Kidney (tissue), 14 donors: Measurements from ENCODE around the gene RBM22. TPM values are rescaled to one million over a fixed set of nuclear protein-coding genes. Genes with fewer than 3 reads are reported as not detected.

Source experiments
- DNase-seq, 5 donors: peaks; one replicate each; pipeline ENCODE4 v3.0.0-alpha.2; 2013 to 2020
- FAIRE-seq: peaks from 2 replicates; lab custom pipeline; 2012; peaks lifted over from hg19 to GRCh38; lab: Jason Lieb, UNC
- H3K27ac ChIP-seq, 2 donors: one replicate each; pipeline ENCODE4 v1.7.0; 2013; ENCODE audit warnings: low read depth in 2 of 2, low read length in 2 of 2, inconsistent platforms in 1 of 2
- H3K27me3 ChIP-seq: one replicate; pipeline ENCODE4 v1.7.1; 2013; ENCODE audit warnings: low read length, inconsistent platforms; ENCODE audit not compliant: control insufficient read depth, insufficient read depth
- H3K36me3 ChIP-seq, 3 donors: one replicate each; pipeline versions ENCODE4 v1.7.0 to v1.7.1; 2013; ENCODE audit warnings: low read length in 3 of 3, control low read depth in 1 of 3, inconsistent platforms in 1 of 3; ENCODE audit not compliant: insufficient read depth in 3 of 3, control insufficient read depth in 2 of 3
- H3K4me1 ChIP-seq, 3 donors: one replicate each; pipeline versions ENCODE4 v1.7.0 to v1.7.1; 2013; ENCODE audit warnings: low read length in 3 of 3, inconsistent platforms in 1 of 3, low read depth in 1 of 3; ENCODE audit not compliant: control insufficient read depth in 2 of 3, insufficient read depth in 2 of 3
- H3K4me3 ChIP-seq, 3 donors: one replicate each; pipeline versions ENCODE4 v1.7.0 to v1.8.1; 2013; ENCODE audit warnings: low read length in 3 of 3, control low read depth in 1 of 3, inconsistent platforms in 1 of 3
- H3K9ac ChIP-seq, 3 donors: one replicate each; pipeline versions ENCODE4 v1.7.0 to v1.7.1; 2013; ENCODE audit warnings: low read length in 3 of 3, control low read depth in 1 of 3, inconsistent platforms in 1 of 3
- H3K9me3 ChIP-seq, 3 donors: one replicate each; pipeline versions ENCODE4 v1.7.0 to v1.7.1; 2013; ENCODE audit warnings: low read length in 3 of 3, control low read depth in 1 of 3, inconsistent platforms in 1 of 3; ENCODE audit not compliant: control insufficient read depth in 2 of 3, insufficient read depth in 1 of 3
- CTCF ChIP-seq: IDR thresholded peaks from 3 replicates; pipeline ENCODE4 v1.5.1; 2012; ENCODE audit warnings: mild to moderate bottlenecking, moderate library complexity, borderline replicate concordance; ENCODE audit not compliant: insufficient read depth; ENCODE audit errors: extremely low read depth
- intact Hi-C: fragments of 100-400 bp; cut with DNase I; formaldehyde crosslinking; loops from one replicate; pipeline ENCODE4 v1.11.1; 2022
- polyA plus RNA-seq: library from polyadenylated mRNA; stranded (reverse); fragments of 350-450 nt; fragmentation: Illumina TruSeq; extraction: RNeasy Lipid Tissue Mini Kit (QIAGEN cat#74804); gene quantifications from one replicate; pipeline ENCODE4 v1.2.3, GENCODE V29; 2014; ENCODE audit warnings: low read depth, low replicate concordance; ENCODE audit not compliant: insufficient read depth
- total RNA-seq: library from RNA; stranded (reverse); fragmentation: NEBNext Ultra II Directional; extraction: Animal tissue kit (Norgen Biotek cat#: 25700); gene quantifications from one replicate; pipeline ENCODE4 v1.2.1, GENCODE V29; 2021
- donor health status: control.
- donor health status: control.
- donor health status: control.
- donor health status: control.
- donor health status: control.
- donor health status: DM: yes; HTN: yes; CAD: no.
- donor health status: Normal renal cell carcinoma (clear cell type).

Gene RBM22
- total and polyA plus RNA-seq, 2 donors from 2014 or later, result 30.0 to 44.2 TPM

- FAIRE-seq (no peak), DNase-seq (no peak)
- H3K9ac ChIP-seq, result no peak overlapping the region
- H3K27me3 ChIP-seq, result no peaks in the 10 kb centered on the region
- peaks cover 0 to 12% (median 0%) of the 10 kb centered on the region in 3 donors for H3K4me1 ChIP-seq
- no peaks in the 10 kb centered on the region for H3K9me3 ChIP-seq
- no peak overlapping the region for H3K4me3 ChIP-seq
- no peaks in the 10 kb centered on the region for H3K36me3 ChIP-seq
- no peak for TF ChIP-seq CTCF
- no peak overlapping the region for H3K27ac ChIP-seq
- intact Hi-C loops, result no loop called here
Measured at GRCh38 chr5:150676578-150676977, 24.3 kb downstream of the RBM22 start.

DNA sequence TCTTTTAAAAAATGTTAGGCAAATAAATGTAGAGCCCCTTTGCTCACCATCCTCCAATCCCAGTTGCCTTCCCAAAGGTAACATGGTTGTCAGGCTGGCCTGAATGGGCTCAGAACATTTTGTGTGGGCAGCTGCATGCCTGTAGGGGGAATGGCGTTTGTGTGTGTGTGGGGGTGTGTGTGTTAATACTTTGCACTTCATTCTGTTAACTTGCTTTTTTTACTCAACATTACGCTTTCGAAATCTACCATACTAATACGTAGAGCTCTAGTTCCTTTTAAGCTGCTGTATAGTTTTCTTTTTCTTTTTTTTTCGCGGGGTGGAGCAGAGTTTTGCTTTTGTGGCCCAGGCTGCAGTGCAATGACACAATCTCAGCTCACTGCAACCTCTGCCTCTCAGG lies 25.8 kb downstream of the RBM22 start:
- Histone ChIP-seq H3K9me3 (no peaks in the 10 kb centered on the region), H3K9ac (no peak overlapping the region), H3K27ac (no peak overlapping the region), H3K36me3 (no peaks in the 10 kb centered on the region), H3K4me3 (no peak overlapping the region), H3K27me3 (no peaks in the 10 kb centered on the region), H3K4me1 (peaks cover 0 to 12% (median 0%) of the 10 kb centered on the region in 3 donors)
- DNase-seq (no peak), FAIRE-seq (no peak)
- TF ChIP-seq CTCF, result no peak
- intact Hi-C loops, result no loop called here

GRCh38 chr5:150674341-150674821 lies 26.5 kb downstream of the RBM22 start:
- no peak for TF ChIP-seq CTCF
- no peaks in the 10 kb centered on the region for H3K27me3 ChIP-seq
- no peaks in the 10 kb centered on the region for H3K9me3 ChIP-seq
- H3K27ac ChIP-seq, result no peak overlapping the region
- DNase-seq (no peak), FAIRE-seq (no peak)
- H3K36me3 ChIP-seq, result no peaks in the 10 kb centered on the region
- H3K4me1 ChIP-seq, result peaks cover 0 to 12% (median 0%) of the 10 kb centered on the region in 3 donors
- H3K4me3 ChIP-seq, result no peak overlapping the region
- H3K9ac ChIP-seq, result no peak overlapping the region
- intact Hi-C loops, result no loop called here

- no peaks in the 10 kb centered on the region for H3K36me3 ChIP-seq
- FAIRE-seq, result no peak
- no peaks in the 10 kb centered on the region for H3K9me3 ChIP-seq
- TF ChIP-seq CTCF, result no peak
- intact Hi-C loops, result no loop called here
- H3K4me3 ChIP-seq, result peak overlapping the region; percentile 47 to 79 (median 56)
- H3K27ac ChIP-seq, result no peak overlapping the region
- no peak overlapping the region for H3K9ac ChIP-seq
- DNase-seq, result peak in 1 of 5 donors; percentile 34
- peaks cover 0 to 12% (median 0%) of the 10 kb centered on the region in 3 donors for H3K4me1 ChIP-seq
- no peaks in the 10 kb centered on the region for H3K27me3 ChIP-seq
Measured at GRCh38 chr5:150672884-150673275, 28.0 kb downstream of the RBM22 start.
